Nephron (organoid): ENCODE data around the gene CCIN.

Source experiments
- H3K27ac Mint-ChIP-seq, 3 experiments: 2 replicates each; pipeline ENCODE4 v1.8.0; 2020; ENCODE audit warnings: mixed read lengths in 3 of 3, mild to moderate bottlenecking in 2 of 3, moderate library complexity in 1 of 3
- H3K27me3 Mint-ChIP-seq: 2 replicates; pipeline ENCODE4 v1.8.0; 2021; ENCODE audit warnings: low read depth, mild to moderate bottlenecking, moderate library complexity, mixed read lengths
- H3K36me3 Mint-ChIP-seq: 2 replicates; pipeline ENCODE4 v1.8.0; 2020; ENCODE audit warnings: low read depth, mixed read lengths
- H3K4me1 Mint-ChIP-seq: 2 replicates; pipeline ENCODE4 v1.8.0; 2020; ENCODE audit warnings: mixed read lengths
- H3K4me3 Mint-ChIP-seq, 3 experiments: 2 replicates each; pipeline ENCODE4 v1.8.0; 2020; ENCODE audit warnings: mild to moderate bottlenecking in 3 of 3, mixed read lengths in 3 of 3, moderate library complexity in 2 of 3
- H3K9me3 Mint-ChIP-seq: 2 replicates; pipeline ENCODE4 v1.8.0; 2020; ENCODE audit warnings: mixed read lengths
- TF ChIP-seq, protein P1 (sequence below), 3 experiments: fragments of 200-600 bp; sonication (generic); IDR thresholded peaks; one replicate each; pipeline ENCODE4 v1.5.0; 2021; ENCODE audit warnings: antibody characterized with exemption in 3 of 3; ENCODE audit not compliant: unreplicated experiment in 3 of 3

CCIN gene

DNA sequence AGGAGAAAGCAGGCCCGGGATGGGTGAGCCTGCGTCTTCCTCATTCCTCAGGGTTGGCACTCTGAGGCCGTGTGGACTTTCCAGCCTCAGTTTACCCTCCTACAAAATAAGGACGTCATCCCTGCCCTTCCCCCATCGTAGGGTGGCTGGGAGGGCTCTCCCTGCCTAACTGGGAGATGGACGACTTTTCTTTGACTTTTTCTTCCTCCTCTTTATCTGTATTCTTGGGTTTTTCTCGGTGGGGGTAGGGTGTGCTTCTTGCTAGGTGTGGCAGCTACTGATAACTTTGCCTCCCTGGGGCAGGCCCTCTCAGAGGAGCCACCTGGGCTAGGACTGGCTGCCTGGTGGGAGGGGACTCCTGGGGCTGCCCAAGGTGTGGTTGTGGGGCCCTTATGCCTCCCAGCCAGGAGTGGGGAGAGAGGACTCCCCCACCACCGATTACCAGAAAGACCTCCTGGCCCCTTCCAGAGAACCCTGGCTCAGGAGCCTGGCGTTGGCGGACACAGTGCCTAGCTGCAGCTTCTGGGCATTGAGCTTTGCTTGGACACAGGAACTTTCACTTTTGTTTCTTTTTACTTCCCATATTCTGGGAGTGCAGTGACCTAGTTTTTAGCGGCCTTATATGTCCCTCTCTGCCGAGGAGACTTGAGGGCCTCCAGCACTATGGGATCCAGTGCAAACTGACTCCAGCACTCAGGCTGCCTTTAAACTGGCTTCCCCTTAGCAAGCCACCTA is 26.5 kb upstream of the CCIN start:
- peaks cover 32% of the 10 kb centered on the region for H3K36me3 Mint-ChIP-seq

DNA sequence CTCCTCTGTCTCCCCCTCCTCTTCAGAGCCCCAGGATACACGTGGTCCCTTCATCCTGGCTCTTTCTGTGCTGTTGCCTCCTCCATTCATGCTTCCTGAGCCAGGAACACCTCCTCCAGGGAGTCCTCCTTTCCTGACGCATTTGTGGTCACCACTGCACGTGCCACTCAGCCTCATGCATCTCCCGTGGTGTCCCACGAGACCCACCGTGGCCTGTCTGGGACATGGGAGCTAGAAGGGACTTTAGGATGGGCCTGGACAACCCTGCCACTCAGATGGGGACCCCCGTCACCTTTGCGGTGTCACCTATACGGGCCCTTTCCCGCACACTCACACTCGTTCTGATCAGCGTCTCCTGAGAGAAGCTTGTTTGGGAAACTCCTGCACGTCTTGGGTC is 25.9 kb upstream of the CCIN start:
- peaks cover 9% of the 10 kb centered on the region for H3K27me3 Mint-ChIP-seq
- peaks cover 33% of the 10 kb centered on the region for H3K36me3 Mint-ChIP-seq
- H3K9me3 Mint-ChIP-seq: peaks cover 8% of the 10 kb centered on the region
- peaks cover 85% of the 10 kb centered on the region for H3K4me1 Mint-ChIP-seq
- peak overlapping the region; percentile 17 to 43 (median 22) for H3K27ac Mint-ChIP-seq
- TF ChIP-seq, protein P1, sequence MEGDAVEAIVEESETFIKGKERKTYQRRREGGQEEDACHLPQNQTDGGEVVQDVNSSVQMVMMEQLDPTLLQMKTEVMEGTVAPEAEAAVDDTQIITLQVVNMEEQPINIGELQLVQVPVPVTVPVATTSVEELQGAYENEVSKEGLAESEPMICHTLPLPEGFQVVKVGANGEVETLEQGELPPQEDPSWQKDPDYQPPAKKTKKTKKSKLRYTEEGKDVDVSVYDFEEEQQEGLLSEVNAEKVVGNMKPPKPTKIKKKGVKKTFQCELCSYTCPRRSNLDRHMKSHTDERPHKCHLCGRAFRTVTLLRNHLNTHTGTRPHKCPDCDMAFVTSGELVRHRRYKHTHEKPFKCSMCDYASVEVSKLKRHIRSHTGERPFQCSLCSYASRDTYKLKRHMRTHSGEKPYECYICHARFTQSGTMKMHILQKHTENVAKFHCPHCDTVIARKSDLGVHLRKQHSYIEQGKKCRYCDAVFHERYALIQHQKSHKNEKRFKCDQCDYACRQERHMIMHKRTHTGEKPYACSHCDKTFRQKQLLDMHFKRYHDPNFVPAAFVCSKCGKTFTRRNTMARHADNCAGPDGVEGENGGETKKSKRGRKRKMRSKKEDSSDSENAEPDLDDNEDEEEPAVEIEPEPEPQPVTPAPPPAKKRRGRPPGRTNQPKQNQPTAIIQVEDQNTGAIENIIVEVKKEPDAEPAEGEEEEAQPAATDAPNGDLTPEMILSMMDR (IDR thresholded peaks at IDR 0.05; ENCODE audit: unreplicated experiment in 3 of 3): no peak
- H3K4me3 Mint-ChIP-seq: no peak overlapping the region

More for the DNA sequence above, 26.5 kb upstream of the CCIN start:
- Mint-ChIP-seq H3K4me1 (peaks cover 89% of the 10 kb centered on the region), H3K4me3 (no peak overlapping the region), H3K27ac (peak overlapping the region; percentile 22 to 93 (median 88)), H3K27me3 (peaks cover 10% of the 10 kb centered on the region), H3K9me3 (peaks cover 8% of the 10 kb centered on the region)
- TF ChIP-seq, protein P1 (IDR thresholded peaks at IDR 0.05; ENCODE audit: unreplicated experiment in 3 of 3): no peak

DNA sequence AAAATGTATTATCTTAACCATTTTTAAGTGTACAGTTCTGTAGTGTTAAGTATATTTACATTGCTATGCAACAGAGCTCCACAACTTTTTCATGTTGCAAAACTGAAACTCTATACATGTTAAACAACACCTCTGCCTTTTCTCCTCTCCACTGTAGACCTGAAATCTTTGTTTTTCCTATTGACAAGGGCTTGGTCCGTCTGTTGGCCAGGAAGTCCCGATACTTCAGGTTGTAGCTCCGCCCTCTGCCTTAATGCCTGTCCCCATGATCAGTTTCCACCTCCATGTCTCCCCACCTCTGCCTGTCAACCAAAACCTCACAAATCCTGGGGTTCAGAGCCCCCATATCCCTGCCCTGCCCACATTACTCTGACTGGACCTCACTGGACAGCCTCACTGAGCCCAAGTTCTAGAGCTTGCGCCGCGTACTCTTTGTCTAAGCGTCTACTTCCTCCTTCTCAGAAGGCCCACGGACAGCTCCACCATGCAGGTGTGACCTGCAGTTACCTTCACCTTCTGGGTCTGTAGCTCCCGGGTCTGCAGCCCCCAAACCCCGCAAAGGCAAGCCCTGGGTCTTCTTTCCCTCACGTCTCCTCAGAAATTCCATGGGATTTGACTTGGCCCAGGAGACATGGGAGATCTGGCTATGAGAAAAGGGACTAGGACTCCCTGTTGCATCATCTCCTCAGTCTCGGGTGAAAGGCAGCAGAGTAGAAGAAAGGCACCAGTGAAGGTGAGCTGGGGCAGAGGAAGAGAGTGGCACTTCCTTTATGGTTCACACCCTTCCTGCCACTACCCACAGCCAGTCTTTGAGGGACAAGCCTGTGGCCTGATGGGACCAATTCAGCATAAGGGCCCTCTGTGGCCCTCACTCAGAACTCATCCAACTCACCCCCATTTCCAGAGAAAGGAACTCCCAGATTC is 24.6 kb upstream of the CCIN start:
- peaks cover 33% of the 10 kb centered on the region for H3K36me3 Mint-ChIP-seq
- peaks cover 71% of the 10 kb centered on the region for H3K4me1 Mint-ChIP-seq
- H3K9me3 Mint-ChIP-seq: peaks cover 8% of the 10 kb centered on the region
- no peak overlapping the region for H3K4me3 Mint-ChIP-seq
- H3K27me3 Mint-ChIP-seq: peaks cover 9% of the 10 kb centered on the region
- peak overlapping the region in 2 of 3 experiments; percentile 43 to 53 for H3K27ac Mint-ChIP-seq
- TF ChIP-seq, protein P1 (IDR thresholded peaks at IDR 0.05; ENCODE audit: unreplicated experiment in 3 of 3): no peak

DNA sequence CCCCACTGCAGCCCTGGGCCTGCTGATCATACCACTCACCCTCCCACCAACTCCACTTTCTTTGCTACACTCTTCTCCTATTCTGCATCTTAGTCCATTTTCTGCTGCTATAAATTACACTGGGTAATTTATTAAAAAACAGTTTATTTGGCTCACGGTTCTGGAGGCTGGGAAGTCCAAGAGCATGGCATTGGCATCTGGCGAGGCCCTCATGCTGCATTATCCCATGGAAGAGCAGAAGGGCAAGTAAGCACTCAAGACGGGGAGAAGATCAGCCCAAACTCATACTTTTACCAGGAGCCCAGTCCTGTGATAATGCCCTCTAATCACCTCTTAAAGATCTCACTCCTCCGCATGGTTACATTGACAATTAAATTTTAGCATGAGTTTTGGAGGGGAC is 23.2 kb upstream of the CCIN start:
- peaks cover 67% of the 10 kb centered on the region for H3K4me1 Mint-ChIP-seq
- peaks cover 4% of the 10 kb centered on the region for H3K27me3 Mint-ChIP-seq
- H3K36me3 Mint-ChIP-seq: peaks cover 33% of the 10 kb centered on the region
- peak overlapping the region in 1 of 3 experiments; percentile 20 for H3K27ac Mint-ChIP-seq
- TF ChIP-seq, protein P1 (IDR thresholded peaks at IDR 0.05; ENCODE audit: unreplicated experiment in 3 of 3): no peak
- peaks cover 8% of the 10 kb centered on the region for H3K9me3 Mint-ChIP-seq
- H3K4me3 Mint-ChIP-seq: no peak overlapping the region

DNA sequence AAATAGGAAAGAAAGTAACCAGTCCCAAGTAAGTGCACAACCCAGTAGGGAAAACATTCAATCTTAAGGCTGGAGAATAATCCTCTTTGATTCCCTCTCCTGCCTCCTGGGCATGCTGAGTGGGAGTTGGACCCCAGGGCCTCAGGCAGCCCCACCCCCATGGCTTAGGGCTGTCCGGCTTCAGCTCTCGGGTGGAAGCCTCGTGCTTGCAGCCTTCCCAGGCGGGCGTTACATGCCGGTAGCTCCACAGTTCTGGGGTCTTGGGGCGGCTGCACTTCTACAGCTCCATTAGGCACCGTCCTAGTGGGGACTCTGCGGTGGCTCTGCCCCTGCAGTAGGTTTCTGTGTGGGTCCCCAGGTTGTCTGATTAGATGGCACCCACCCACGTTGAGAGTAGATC is 22.5 kb upstream of the CCIN start:
- H3K27me3 Mint-ChIP-seq: peaks cover 4% of the 10 kb centered on the region
- peaks cover 63% of the 10 kb centered on the region for H3K4me1 Mint-ChIP-seq
- H3K36me3 Mint-ChIP-seq: peaks cover 33% of the 10 kb centered on the region
- peaks cover 8% of the 10 kb centered on the region for H3K9me3 Mint-ChIP-seq
- H3K4me3 Mint-ChIP-seq: no peak overlapping the region
- no peak overlapping the region for H3K27ac Mint-ChIP-seq
- TF ChIP-seq, protein P1 (IDR thresholded peaks at IDR 0.05; ENCODE audit: unreplicated experiment in 3 of 3): no peak
